ENCODE data around the gene SYNGAP1.

GRCh38 chr6:33452496-33452895 lies 32.6 kb downstream of the SYNGAP1 start:
- no peak for TF ChIP-seq CTCF (conservative IDR thresholded peaks at IDR 0.05; ENCODE audit: low read depth in 2 of 2)
- 0 out of 2 replicates have a peak, but pooled peaks have one; percentile 25 for TF ChIP-seq POLR2AphosphoS5 (IDR thresholded peaks at IDR 0.05; ENCODE audit: low read depth)
- TF ChIP-seq EZH2 (IDR thresholded peaks at IDR 0.05; ENCODE audit: low read depth, unreplicated experiment) = no peak
- TF ChIP-seq EZH2phosphoT487 (IDR thresholded peaks at IDR 0.05; ENCODE audit: unreplicated experiment) = no peak
- no peak for TF ChIP-seq REST (IDR thresholded peaks at IDR 0.05; ENCODE audit: unreplicated experiment)
- TF ChIP-seq ETS1 (IDR thresholded peaks at IDR 0.05) = no peak
- no peak for TF ChIP-seq NANOG (IDR thresholded peaks at IDR 0.05; ENCODE audit: borderline replicate concordance)
- no peak for TF ChIP-seq STAT1 (IDR thresholded peaks at IDR 0.05; ENCODE audit: unreplicated experiment)
- TF ChIP-seq ZNF114 (CRISPR knock-in tag; IDR thresholded peaks at IDR 0.05) = no peak

All from GM23338 (cell line).